HG03571 (cell line): ENCODE data around the gene XRCC6.
"Not testable (repeated sequence)": the region's sequence is repeated elsewhere in the genome, so short reads cannot be mapped to it uniquely, and the experiment has no call there.

ENCODE experiments used
- ATAC-seq: cut with Tn5 transposase; IDR thresholded peaks from one replicate; pipeline ENCODE4 v1.9.1; 2021; ENCODE audit not compliant: unreplicated experiment

XRCC6 gene

GRCh38 chr22:41683052-41683451 is 62.0 kb downstream of the XRCC6 start:
- ATAC-seq = no peak

- ATAC-seq = no peak
Measured at GRCh38 chr22:41683616-41684015, 62.5 kb downstream of the XRCC6 start.

DNA sequence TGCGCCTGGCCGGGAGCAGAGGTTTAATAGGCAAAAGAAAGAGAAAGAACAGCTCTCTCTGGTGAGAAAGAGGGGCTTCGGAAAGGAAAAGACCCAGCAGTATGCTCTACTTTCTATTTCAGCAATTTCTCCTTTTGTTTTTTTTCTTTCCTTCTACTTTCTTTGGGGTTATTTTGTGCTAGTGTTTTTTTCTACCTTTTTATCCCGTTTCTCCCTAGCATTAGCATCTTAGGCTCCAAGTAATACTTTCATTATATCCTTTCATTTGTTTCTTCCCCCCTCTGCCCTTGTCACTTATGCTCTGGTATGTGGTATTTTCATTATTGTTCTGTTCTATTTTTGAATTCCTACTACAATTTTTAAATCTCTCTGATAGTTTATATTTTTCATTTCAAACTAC is 63.1 kb downstream of the XRCC6 start:
- no peak for ATAC-seq

GRCh38 chr22:41686890-41687289 is 65.8 kb downstream of the XRCC6 start:
- ATAC-seq = not testable (repeated sequence)

DNA sequence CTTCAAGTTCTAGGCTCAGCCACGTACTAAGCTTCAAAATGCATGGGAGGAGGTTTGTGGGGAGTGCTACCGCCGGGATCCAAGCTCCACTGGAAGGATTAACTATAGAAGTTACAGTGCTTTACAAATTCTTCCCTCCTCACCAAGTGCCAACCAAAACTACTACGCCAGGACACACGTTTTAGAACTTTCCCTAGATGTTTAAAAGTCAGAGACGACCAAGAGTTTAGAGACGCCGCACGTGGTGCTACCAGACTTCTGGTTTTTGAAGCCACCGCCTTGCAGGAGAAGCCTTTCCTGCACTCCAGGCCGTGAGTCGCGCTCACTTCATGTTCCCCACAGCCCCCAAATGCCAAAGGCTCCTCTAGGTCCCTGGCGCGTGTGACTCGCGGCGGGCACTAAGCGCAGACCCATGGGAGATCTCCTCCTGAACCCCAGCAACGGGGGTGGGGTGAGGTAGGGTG is 66.8 kb downstream of the XRCC6 start:
- ATAC-seq = no peak

DNA sequence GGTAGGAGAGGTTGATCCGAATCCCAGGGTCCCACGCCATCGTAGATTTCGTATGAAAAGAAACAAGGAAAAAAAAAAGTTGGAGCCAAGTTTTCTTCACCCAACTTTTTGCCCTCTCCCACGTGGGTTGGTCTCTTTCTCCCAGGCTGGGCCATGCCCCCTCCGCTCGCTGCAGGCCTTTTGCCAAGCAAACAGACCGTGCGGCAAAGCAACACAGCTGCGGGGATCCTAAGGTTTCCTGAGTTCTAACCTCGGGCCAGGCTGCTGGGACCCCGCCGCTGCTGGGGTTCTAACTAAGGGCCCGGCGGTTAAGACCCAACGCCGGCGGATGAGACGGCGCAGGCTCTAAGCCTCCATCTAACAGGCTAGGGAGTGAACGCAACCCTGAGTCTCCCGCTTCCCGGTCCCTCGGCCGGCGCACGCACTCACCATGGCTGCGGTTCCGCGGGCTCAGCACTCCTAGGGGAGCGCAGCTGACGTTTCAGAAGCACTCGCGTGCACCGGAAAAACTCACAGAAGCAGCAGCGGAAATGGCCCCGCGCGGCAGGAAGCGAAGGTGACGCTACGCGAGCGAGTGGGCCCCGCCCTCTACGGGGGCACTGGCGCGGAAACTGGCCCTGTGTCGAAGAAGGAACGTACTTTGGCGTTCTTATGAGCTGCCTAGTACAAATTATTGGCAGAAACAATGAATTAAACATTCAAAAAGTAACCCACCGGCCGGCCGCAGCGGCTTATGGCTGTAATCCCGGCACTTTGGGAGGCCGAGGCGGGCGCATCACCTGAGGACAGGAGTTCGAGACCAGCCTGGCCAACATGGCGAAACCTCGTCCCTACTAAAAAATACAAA is 67.5 kb downstream of the XRCC6 start, which contains the start of gene SNU13:
Gene SNU13, minus strand, starts transcription at position 503 of the 847 bp plus-strand sequence. Its CDS starts 71 bp downstream, at position 432.
- ATAC-seq = peak; percentile 82

- no peak for ATAC-seq
Measured at GRCh38 chr22:41690476-41690875, 69.4 kb downstream of the XRCC6 start.

DNA sequence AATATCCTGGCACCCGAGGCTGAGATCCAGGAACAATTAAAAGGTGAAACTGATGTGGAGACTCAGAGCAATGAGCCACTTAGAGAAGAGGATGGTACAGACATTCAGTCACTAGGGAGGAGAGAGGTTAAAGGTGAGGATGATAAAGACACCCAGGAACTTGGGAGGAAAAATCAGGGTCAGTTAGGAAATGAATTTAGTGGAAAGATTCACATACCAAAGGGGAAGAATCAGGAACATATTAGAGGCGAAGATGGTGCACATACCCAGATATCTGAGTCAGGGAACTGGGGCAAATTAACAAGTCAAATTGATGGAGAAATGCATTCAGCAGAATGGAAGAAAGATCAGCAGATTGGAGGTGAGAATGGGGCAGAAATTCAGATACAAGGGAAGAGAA is 74.1 kb downstream of the XRCC6 start:
- ATAC-seq = no peak

DNA sequence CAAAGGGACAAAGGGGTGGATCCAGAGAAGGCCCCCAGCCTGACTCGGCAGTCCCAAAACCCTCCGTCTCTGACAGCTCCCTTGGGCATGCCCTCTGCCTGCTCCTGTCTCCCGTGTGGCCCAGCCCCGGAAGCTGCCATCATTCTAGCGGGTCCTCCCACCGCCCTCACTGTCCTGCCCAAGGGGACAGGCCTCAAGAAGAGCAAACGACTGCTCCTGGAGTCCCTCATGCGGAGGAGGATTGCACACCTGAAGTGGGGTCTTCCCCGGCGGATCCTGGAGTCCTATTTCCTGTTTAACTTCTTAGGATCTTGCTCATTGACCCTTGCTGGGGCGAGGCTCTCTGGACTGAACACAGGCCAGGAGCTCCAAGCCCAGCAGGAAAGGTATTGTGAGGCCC is 75.6 kb downstream of the XRCC6 start:
- ATAC-seq = no peak

GRCh38 chr22:41697126-41697775 is 76.2 kb downstream of the XRCC6 start:
- peak; percentile 45 for ATAC-seq

DNA sequence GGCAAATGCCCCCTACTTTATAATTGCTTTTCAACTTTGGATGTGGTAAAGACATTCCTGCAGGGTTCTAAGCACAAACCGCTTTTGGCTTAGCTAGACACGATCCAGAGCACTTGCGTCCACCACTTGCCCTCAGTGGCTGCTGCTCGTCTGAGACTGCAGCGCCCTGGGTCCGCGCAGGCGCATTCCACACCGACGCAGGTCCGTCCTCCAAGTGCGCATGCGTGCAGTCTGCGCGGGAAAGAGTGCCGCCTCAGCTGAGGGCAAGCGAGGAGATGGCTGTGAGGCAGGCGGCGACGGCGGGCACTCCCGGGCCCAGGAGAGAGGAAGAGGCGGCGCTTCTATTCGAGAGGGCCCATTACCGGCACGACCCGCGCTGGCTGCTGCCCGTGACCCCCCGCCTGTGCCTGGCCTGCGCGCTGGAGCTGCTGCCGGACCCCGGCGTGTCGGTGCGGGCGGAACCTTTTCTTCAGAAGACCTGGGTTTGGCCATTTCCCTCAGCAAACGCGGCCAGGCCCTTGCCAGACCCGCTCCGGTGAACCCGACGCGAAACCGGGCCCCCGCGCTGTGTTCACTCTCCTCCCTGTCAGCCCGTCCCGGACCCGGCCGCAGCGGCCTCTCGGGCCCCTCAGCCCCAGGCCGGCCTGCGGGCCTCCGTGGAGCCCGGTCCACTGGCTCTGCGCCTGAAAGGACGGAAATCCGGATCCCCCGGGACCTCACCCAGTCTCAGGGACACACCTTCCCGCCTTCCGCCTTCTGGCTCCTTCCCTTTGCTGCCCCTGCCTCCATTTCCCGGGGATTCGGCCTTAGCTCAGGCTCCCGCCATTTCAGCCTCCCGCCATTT is 78.4 kb downstream of the XRCC6 start, which contains the start of gene MEI1:
Gene MEI1, plus strand, starts transcription at position 240 of the 844 bp plus-strand sequence. Its CDS starts 36 bp downstream, at position 276.
- ATAC-seq = no peak

GRCh38 chr22:41700108-41700364 is 78.9 kb downstream of the XRCC6 start:
- ATAC-seq = no peak

- ATAC-seq = no peak
Measured at GRCh38 chr22:41702763-41703162, 81.7 kb downstream of the XRCC6 start.

- no peak for ATAC-seq
Measured at GRCh38 chr22:41709341-41709740, 88.2 kb downstream of the XRCC6 start.

GRCh38 chr22:41713004-41713403 is 91.9 kb downstream of the XRCC6 start:
- ATAC-seq = no peak
